ENCODE data around the gene IL17RC.

Gene IL17RC

DNA sequence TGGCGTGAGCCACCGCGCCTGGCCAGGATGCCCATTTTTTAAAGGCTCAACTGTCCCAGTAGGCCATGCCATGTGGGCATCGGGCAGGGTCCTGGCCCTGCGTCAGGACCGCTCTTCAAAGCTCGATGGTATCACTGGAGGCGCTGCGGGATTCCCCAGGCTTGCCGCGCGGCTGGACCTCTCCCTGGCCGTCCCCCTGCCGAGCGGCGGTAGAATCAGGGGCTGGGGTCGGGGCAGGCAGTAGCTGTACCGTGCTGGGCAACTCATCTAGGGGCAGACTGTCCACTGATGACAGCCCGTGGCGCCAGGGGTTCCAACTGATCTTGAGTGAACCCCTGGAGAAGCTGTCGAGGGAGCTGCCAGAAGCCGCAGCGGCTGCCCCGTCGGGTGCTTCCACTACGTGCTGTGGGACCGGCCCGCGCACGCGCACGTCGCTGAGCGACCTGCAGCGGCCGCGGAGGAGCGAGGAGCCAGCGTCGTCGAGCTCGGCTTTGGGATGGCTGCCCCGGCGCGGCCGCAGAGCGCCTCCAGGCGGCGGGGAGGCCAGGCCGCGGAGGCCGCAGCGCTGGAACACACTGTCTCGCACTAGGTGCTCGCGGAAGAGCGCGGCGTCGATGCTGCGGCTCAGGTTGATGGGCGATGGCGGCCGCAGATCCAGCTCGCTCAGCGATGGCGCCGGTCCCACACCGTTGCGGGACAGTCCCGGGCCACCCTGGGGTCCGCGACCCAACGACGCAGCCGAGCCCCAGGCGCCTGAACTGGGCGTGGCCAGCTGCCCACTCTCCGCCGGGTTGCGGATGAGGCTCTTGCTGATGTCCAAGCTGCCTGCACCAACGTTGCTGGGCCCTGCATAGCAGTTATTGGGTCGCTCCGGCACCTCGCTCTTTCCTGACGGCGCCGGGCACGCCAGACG lies 29.5 kb downstream of the IL17RC start:
- DNase-seq (ENCODE audit: low read depth in 2 of 2), result peak; percentile 50 to 66

DNA sequence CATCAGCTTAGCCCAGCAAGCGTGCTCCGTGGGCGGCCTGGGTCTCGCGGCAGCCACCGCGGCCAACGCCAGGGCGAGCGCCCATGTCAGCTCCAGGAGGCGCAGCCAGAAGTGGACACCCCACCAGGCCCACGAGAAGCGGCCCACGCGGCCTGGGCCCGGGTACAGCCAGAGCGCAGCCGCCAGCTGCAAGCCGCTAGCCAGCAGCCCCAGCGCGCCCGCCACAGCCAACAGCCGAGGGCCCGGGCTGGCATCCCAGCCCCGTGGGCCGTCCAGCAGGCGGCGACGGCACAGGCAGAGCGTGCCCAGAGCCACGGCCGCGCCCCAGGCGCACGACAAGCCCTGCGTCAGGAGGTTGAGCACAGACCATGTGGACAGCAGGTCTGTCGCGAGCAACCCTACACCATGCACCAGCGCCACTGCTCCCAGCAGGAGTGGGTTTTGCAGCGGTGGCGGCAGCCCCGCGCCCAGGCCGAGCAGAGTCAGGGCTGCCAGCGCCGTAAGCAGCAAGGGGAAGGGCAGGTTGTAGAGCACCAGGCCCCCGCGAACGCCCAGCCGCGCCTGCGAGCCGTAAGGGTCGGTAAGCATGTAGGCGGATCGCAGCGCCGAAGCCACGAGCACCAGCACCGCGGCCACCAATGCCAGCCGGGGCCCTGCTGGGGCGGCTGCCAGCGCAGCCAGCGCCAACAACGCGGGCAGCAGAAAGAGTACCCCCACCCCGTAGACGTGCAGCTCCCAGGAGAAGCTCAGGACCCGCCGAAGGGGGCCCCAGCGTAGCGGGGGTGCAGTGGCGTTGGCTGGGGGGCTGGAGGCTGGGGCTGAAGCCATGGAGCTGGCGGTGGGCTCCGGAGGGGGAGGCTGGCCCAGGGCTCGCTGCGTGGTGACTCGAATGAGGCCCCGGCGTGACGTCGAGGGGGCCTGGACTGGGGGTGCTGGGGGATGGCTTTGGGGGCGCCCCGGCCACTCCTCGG lies 30.4 kb downstream of the IL17RC start:
- DNase-seq (ENCODE audit: low read depth in 2 of 2), result no peak

DNA sequence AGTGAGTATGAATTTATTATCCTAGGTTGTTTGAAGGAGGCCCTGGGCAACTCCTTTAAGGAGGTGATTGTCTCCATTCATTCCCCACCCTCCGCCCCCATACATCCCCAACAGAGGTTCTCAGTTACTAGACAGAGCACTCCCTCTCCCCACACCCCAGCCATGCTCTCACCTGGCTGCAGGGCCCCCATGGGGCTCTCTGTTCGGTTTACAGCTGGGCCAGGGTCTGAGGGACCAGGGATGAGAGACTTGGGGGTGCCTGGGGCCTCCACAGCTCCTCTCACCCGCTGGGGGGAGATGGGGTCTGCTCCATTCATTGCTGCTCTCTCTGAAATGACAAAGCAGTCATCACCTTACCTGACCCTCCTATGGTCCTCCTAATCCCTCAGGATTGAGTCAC lies 31.7 kb downstream of the IL17RC start:
- DNase-seq (ENCODE audit: low read depth in 2 of 2), result no peak

DNA sequence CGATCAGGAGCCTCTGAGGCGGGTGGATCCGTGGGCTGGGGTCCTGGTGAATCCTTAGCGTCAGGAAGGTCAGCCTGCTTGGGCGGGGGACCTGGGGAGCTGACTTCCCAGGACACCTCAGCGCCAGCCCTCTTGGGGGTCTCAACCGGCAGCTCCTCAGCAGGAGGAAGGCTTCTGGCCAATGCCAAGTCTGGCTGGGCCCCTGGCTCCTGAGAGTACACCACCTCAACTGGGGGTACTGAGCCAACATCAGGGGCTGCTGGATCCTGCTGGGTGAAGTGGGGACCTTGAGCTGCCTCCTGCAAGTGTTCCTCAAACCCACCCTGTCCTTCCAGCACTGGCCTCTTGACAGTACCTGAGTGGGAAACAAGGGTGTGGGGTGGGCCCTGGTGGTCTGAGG lies 32.2 kb downstream of the IL17RC start:
- DNase-seq (ENCODE audit: low read depth in 2 of 2), result no peak

DNA sequence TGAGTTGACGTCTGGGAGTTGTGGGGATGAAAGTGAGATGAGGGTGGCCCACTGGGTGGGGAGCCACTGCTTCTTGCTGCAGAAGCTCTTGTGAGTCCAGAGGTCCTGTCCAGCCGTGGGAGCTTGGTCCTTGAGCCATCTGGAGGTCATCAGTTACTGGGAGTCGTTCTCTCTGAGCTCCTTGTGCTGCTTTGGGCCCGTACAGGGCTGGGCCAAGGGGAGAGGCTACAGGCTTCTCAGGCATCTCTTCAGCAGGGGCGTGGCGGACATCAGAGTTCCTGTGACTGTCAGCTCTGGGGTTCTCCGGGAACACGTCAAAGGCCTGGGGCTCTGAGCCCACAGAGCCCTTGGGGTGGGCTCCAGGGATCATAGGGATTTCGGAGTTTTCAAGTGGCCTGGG lies 32.7 kb downstream of the IL17RC start:
- DNase-seq (ENCODE audit: low read depth in 2 of 2), result no peak

DNA sequence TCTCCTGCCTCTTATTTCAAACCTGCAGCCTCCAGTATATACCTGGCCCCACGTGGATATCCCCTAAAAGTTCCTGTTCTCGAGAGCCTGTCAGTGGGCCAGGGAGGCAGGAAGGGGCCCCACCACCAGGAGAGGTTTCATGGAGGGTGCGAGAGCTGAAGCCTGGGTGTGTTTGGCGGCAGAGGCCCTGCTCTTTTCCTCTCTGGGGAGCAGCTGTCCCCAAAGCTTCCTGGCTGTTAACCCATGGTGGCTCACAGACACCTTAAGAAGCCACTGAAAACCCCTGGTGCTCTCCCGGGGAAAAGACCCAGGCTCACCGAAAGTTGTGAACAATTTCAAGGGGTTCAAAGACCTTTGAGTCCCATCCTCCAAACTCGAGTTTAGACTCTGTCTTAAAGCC lies 34.2 kb downstream of the IL17RC start:
- DNase-seq (ENCODE audit: low read depth in 2 of 2), result no peak

DNA sequence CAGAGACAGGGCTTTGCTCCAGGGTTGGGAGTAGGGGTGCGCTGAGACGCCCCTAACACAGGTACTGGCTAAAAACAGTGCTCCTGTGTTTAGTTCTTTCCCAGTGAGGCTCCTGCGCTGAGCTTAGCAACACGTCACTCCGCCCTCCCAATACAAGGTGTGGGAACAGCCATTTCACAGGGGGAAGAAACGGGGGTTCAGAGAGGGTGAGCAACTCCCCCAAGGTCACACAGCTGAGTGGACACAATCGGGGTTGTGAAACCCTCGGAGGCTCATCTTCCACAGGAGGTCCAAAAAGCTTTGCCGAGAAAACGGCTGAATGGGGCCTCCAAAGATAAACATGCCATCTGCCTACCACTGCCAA lies 34.7 kb downstream of the IL17RC start:
- no peak for DNase-seq (ENCODE audit: low read depth in 2 of 2)

DNA sequence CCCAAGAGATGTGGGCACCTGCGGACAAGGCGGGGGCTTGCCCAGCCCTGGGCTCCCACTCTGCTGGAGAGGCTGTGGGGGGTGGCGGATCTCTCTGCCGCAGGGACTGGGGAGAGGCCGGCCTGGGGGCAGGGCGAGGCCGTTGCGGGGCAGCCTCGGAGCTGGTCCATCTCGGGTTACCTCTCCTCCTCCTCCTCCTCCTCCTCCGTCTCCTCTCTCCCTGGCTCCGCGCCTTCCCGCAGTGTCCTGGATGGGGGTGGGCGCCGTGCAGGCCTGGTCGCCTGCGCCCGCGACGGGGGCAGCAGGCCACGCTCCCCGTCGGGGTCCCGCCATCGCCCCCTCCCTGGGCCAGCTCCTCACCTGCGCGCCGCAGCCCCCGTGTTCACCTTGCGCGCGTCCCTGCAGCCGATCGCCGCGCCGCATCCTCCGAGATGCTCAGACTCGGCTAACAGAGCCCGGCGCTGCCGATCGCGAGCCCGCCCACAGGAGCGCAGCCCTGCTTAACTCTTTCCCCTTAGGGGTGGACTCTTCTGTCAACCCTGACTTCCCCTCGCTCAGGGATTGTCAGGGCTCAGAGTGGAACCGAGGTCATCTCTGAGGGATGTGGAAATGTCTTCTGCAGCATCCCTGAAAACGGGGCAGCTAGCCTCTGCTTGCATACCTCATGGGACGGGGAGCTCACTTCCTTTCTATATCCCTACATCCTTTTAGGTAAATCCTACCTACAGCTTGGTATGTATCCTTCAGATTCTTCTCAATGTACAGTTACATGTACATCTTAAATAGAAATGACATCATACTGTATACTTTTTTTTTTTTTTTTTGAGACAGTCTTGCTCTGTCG lies 35.3 kb downstream of the IL17RC start, which contains the start of gene PRRT3:
Gene PRRT3, minus strand, starts transcription at position 447 of the 844 bp plus-strand sequence. CDS start 2,293 bp downstream, outside the sequence.
- DNase-seq (ENCODE audit: low read depth in 2 of 2), result no peak

DNA sequence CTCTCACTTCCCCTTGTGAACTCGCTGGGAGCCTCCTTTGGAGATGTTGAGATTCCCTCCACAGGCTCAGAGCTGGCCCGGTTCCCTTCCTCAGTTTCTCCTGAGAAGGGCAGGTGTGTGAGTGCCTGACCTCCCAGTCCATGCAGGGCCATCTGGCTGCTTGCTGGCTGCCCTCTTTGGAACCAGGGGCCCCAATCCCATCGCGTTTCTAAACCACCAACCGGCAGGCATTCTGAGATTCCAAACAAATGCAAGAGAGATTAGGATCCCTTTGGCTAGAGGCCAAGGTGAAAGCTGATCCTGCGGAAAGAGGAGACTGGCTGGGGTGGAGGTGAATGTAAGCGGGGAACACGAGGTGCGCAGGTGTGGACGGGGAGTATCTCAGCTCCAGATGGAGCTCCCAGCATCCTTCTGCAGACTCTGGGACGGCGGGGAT lies 38.2 kb downstream of the IL17RC start:
- no peak for DNase-seq (ENCODE audit: low read depth in 2 of 2)

DNA sequence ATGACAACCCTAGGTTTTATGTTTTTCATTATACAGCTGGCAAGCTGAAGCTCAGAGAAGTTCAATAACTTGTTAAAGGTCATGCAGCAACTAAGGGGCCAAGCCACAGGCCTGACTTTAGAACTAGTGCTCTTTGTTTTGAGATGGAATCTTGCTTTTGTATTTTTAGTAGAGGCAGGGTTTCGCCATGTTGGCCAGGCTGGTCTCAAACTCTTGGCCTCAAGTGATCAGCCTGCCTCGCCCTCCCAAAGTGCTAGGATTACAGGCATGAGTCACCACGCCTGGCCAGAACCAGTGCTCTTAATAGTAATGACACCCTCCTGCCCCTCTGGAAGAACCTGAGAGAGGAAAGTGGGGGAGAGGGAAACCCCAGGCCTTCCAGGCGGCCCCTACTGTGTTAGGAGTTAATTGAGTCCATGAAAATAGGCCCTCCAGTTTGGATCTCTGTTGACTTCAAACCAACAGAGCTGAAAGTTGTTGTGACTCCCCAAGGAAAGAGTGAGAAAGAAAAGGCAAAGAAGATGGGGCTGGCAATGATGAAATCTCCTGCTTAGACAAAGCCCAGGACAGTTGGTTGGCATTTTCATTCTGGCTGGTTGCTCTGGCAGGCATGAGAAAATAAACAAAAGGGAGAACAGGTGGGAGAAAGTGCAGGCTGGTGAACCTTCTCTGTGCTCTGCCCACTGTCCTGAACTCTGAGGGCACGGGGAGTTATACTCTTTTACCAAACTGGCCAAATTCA lies 38.9 kb downstream of the IL17RC start:
- DNase-seq (ENCODE audit: low read depth in 2 of 2), result no peak

DNA sequence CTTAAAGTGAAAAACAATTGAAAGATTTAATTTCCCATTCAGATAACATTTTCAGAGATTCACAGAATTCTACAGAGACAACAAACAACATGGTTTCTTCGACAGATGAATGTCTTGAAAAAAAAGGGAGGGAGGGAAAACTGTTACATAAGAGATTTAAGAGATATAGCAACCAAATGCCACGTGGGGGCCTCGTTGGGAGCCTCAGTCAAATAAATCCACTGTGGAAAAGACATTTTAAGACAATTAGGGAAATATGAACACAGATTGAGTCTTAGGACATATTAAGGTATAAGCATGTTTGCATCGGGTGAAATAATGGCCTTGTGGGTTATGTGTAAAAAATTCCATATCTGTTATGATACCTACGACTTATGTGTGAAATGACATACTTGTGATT lies 40.3 kb downstream of the IL17RC start:
- no peak for DNase-seq (ENCODE audit: low read depth in 2 of 2)

DNA sequence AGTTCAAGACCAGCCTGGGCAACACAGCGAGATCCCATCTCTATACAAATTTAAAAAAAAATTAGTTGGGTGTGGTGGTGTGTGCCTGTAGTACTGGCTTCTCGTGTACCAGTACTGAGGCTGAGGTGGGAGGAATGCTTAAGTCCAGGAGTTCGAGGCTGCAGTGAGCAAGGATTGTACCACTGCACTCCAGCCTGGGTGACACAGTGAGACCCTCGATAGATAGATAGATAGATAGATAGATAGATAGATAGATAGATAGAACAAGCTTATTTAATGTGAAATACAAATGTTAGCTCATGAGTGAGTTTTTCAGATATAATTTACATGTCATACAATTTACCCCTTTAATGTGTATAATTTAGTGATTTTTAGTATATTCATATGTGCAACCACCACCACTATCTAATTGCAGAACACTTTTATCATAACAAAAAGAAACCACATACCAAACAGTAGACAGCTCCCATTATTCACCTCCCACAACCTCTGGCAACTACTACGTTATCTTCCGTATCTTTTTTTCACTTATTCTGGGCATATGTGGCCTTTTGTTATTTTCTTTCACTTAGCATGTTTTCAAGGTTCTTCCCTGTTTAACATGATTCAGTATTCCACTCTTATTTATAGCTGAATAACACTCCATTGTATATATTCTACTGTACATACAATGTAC lies 48.4 kb downstream of the IL17RC start:
- no peak for DNase-seq (ENCODE audit: low read depth in 2 of 2)

DNA sequence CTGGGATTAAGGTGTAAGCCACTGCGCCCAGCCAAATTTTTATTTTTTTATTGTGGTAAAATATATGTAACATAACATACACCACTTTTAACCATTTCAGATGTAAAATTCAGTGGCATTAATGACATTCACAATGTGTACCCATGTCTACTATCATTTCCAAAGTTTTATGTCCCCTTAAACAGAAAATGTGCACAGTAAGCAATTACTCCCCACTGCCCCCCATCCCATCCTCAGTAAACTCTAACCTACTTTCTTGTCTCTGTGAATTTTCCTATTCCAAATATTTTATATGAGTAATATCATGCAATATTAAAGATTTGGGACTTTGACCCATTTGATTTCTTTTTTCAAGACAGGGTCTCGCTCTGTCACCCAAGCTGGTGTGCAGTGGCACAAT lies 49.9 kb downstream of the IL17RC start:
- no peak for DNase-seq (ENCODE audit: low read depth in 2 of 2)

DNA sequence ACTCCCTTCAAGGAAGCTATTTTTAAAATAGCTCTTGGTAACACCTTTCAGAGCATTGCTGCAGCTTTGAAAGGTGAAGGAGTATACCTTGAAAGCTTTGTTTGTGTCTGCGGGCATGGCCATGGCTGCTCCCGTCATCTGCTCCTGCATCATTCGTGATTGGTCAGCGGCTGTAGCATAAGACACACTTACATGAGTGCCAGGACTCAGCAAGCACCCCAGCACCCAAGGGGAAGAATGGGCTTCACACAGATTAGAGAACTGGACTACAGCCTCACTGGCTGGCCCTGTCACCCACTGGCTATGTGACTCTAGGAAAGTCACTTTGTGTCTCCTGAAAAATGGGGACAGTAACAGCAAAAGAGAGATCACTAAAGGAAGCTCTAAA lies 52.7 kb downstream of the IL17RC start:
- DNase-seq (ENCODE audit: low read depth in 2 of 2), result no peak

DNA sequence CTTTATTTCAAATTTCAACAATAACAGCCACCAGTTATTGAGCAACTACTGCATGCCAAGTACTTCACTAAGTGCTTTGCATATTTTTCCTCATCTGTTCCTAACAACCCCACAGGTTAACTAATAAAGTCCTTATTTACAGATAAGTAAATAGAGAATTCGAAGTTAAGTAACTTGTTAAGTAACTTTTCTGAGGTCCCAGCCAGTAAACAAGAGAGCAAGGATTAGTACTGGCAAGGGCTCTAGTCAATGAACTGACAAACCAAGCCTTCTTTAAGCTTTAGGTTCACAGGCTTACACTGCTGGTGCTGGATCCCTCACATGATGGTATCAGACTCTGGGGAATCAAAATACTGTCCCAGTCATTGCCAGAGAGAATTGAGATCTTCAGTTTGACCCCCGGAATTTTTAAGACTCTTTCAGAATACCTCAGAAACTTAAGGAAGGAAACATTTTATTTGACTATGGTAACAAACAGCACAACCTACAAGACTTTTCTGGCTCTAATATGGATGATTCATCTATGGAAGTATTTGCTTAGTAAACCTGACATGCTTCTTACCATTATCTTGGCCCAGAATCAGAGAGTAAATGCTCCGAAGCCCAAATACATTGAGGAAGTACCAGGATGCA lies 53.2 kb downstream of the IL17RC start:
- DNase-seq (ENCODE audit: low read depth in 2 of 2), result no peak

DNA sequence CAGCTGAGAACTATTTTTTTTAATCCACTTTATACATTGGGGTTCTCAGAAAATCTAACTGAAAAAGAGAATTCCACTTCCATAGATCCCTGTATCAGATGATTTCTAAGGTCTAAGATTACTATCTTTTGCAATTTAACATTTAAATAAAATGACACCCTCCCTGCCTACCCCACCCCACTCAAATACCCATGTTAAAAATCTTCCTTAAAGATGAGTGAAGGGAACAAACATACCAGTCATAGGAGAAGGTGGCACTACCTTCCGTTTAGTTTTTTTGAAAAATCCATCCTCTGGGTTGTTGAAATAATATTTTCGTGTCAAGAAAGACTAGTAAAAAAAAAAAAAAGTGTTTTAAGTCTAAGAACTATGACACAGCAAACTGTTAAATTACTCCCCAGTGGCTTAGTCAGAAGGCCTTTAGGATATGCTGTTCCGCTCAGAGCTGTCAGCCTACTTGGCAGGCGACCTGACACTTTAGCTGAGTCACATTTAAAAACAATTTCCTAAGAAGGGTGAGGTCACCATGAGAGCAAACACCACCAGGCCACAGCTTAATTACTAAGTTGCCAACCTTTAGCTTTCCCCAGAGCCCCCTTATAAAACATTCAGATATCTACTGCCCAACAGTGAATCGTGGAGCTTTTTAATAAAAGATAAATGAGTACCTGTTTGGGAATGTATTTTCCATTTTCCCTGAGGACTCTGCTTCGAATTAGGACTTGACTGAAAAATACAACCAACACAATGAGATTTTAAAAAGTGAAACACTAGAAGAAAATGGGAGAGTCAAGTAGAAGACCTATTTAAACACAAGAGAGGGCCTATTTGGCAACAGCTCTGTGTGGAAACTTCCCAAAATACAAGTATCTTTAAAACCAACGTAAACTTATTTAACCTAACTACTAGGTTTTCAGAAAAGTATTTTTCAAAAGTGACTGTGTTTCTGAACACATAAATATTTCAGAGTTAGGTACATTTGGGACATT lies 60.1 kb downstream of the IL17RC start:
- DNase-seq (ENCODE audit: low read depth in 2 of 2), result no peak

DNA sequence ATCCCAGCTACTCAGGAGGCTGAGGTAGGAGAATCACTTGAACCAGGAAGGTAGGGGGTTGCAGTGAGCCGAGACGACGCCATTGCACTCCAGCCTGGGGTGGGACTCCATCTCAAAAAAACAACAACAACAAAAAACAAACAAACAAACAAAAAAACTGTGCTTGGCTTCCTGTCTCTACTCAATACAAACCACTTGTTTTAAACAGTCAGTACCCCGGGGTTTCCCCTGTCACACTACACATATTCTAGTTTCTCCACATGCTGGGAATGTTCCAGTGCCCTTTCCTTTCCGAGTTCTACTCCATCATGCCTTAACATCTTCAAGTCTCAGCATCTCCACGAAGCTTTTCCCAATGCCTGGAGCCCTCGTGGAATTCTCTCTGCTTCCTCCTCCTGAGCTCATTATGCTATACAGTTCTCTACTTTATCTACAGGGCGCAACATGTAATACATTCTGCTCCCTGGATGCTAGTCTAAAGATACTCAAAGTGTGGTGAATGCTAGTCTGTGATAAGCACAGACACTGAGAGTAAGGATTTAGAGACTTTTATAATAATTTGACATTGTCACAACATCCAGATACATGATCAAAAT lies 61.9 kb downstream of the IL17RC start:
- DNase-seq (ENCODE audit: low read depth in 2 of 2), result no peak

DNA sequence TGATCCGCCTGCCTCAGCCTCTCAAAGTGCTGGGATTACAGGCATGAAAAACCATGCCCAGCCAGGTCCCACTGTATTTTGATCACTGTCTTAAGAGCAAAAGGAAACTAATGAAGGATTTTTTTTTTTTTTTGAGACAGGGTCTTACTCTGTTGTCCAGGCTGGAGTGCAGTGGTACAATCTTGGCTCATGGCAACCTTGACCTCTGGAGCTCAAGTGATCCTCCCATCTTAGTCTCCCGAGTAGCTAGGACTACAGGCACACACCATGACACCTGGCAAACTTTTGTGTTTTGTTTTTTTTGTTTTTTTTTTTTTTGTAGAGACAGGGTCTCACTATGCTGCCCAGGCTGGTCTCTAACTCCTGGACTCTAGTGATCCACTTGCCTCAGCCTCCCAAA lies 63.4 kb downstream of the IL17RC start:
- DNase-seq (ENCODE audit: low read depth in 2 of 2), result no peak

Measured in stimulated activated CD4-positive, alpha-beta T cell treated with anti-CD3 and anti-CD28 coated beads, Interleukin-1b, Interleukin-23, amount 100 ng/mL, for 1 hour (primary cell).